ENCODE results near the gene TRIM44. TPM values are rescaled to one million over a fixed set of nuclear protein-coding genes. Genes with fewer than 3 reads are reported as not detected.
A peak's percentile ranks its signal among the peaks of the same experiment; 100 is the strongest.
"Not testable (repeated sequence)": the region's sequence is repeated elsewhere in the genome, so short reads cannot be mapped to it uniquely, and the experiment has no call there.

Gene TRIM44
- total RNA-seq, 3 donors from 2014 or later, result 43.0 to 83.6 (median 43.9) TPM

- Histone ChIP-seq H3K4me1 (ENCODE audit: low read depth) (peaks cover 7% of the 10 kb centered on the region), H3K4me3 (no peak overlapping the region), H3K9me3 (peaks cover 7% of the 10 kb centered on the region), H3K36me3 (ENCODE audit: low read depth) (no peaks in the 10 kb centered on the region)
- ATAC-seq, result no peak
- TF ChIP-seq CTCF (IDR thresholded peaks at IDR 0.05), result no peak
- intact Hi-C loops (cut with DNase I, micrococcal nuclease), result no loop called here
- DNase-seq, result no peak
Measured at GRCh38 chr11:35664977-35665441, 2.4 kb downstream of the TRIM44 start.

GRCh38 chr11:35667257-35667656 lies 4.7 kb downstream of the TRIM44 start:
- ATAC-seq, result no peak
- TF ChIP-seq CTCF (IDR thresholded peaks at IDR 0.05), result no peak
- Histone ChIP-seq H3K4me3 (no peak overlapping the region), H3K4me1 (ENCODE audit: low read depth) (peaks cover 7% of the 10 kb centered on the region), H3K9me3 (peaks cover 7% of the 10 kb centered on the region), H3K36me3 (ENCODE audit: low read depth) (no peaks in the 10 kb centered on the region)
- intact Hi-C loops (cut with DNase I, micrococcal nuclease), result no loop called here
- DNase-seq, result no peak

- H3K9me3 ChIP-seq; ATAC-seq; H3K4me3 ChIP-seq; H3K36me3 ChIP-seq (ENCODE audit: low read depth); H3K4me1 ChIP-seq (ENCODE audit: low read depth); intact Hi-C loops (cut with DNase I, micrococcal nuclease); DNase-seq: not testable (repeated sequence)
Measured at GRCh38 chr11:35668350-35668749, 5.8 kb downstream of the TRIM44 start.

- TF ChIP-seq CTCF (IDR thresholded peaks at IDR 0.05), result no peak
- ATAC-seq (no peak), DNase-seq (no peak)
- intact Hi-C loops (cut with DNase I, micrococcal nuclease), result no loop called here
- peaks cover under 1% of the 10 kb centered on the region for H3K9me3 ChIP-seq
- H3K36me3 ChIP-seq (ENCODE audit: low read depth), result no peaks in the 10 kb centered on the region
- H3K4me1 ChIP-seq (ENCODE audit: low read depth), result peaks cover 10% of the 10 kb centered on the region
- H3K4me3 ChIP-seq, result no peak overlapping the region
Measured at GRCh38 chr11:35671396-35672127, 9.0 kb downstream of the TRIM44 start.

- no peaks in the 10 kb centered on the region for H3K36me3 ChIP-seq (ENCODE audit: low read depth)
- intact Hi-C loops (cut with DNase I, micrococcal nuclease), result no loop called here
- DNase-seq (no peak), ATAC-seq (no peak)
- H3K4me1 ChIP-seq (ENCODE audit: low read depth), result peaks cover 13% of the 10 kb centered on the region
- no peaks in the 10 kb centered on the region for H3K9me3 ChIP-seq
- no peak overlapping the region for H3K4me3 ChIP-seq
- no peak for TF ChIP-seq CTCF (IDR thresholded peaks at IDR 0.05)
Measured at GRCh38 chr11:35672608-35673007, 10.0 kb downstream of the TRIM44 start.

- DNase-seq (no peak), ATAC-seq (peak; percentile 8)
- no peaks in the 10 kb centered on the region for H3K9me3 ChIP-seq
- intact Hi-C loops (cut with DNase I, micrococcal nuclease), result no loop called here
- no peak overlapping the region for H3K4me3 ChIP-seq
- peaks cover 13% of the 10 kb centered on the region for H3K4me1 ChIP-seq (ENCODE audit: low read depth)
- no peak for TF ChIP-seq CTCF (IDR thresholded peaks at IDR 0.05)
- no peaks in the 10 kb centered on the region for H3K36me3 ChIP-seq (ENCODE audit: low read depth)
Measured at GRCh38 chr11:35675901-35676610, 13.5 kb downstream of the TRIM44 start.
